Smooth muscle cell (in vitro differentiated cells): Measurements from ENCODE around the gene CHRNG. TPM values are rescaled to one million over a fixed set of nuclear protein-coding genes. Genes with fewer than 3 reads are reported as not detected.

ENCODE experiments used
- DNase-seq: peaks from one replicate; lab custom pipeline; 2025; ENCODE audit not compliant: unreplicated experiment; lab: John Stamatoyannopoulos, UW
- H2AFZ ChIP-seq: fragments of 200-600 bp; sonication (generic); 2 replicates; pipeline ENCODE4 v1.6.0; 2016; ENCODE audit warnings: antibody characterized with exemption, low read depth, mild to moderate bottlenecking
- H3F3A ChIP-seq: fragments of 200-600 bp; sonication (generic); 2 replicates; pipeline ENCODE4 v1.6.0; 2017; ENCODE audit warnings: antibody characterized with exemption, low read depth
- H3K27ac ChIP-seq: fragments of 200-600 bp; sonication (generic); 2 replicates; pipeline ENCODE4 v1.5.1; 2016; ENCODE audit warnings: low read depth, mild to moderate bottlenecking
- H3K27me3 ChIP-seq: fragments of 200-600 bp; sonication (generic); 2 replicates; pipeline ENCODE4 v1.6.1; 2016; ENCODE audit warnings: low read depth, mild to moderate bottlenecking
- H3K36me3 ChIP-seq: fragments of 200-600 bp; sonication (generic); 2 replicates; pipeline ENCODE4 v1.5.1; 2016; ENCODE audit warnings: low read depth
- H3K4me1 ChIP-seq: fragments of 200-600 bp; sonication (generic); 2 replicates; pipeline ENCODE4 v1.5.1; 2016; ENCODE audit warnings: low read depth
- H3K4me2 ChIP-seq: fragments of 200-600 bp; sonication (generic); 2 replicates; pipeline ENCODE4 v1.6.0; 2016; ENCODE audit warnings: mild to moderate bottlenecking
- H3K4me3 ChIP-seq: fragments of 200-600 bp; sonication (generic); 2 replicates; pipeline ENCODE4 v1.5.1; 2016; ENCODE audit warnings: mild to moderate bottlenecking
- H3K79me2 ChIP-seq: fragments of 200-600 bp; sonication (generic); 2 replicates; pipeline ENCODE4 v1.6.0; 2016; ENCODE audit warnings: low read depth, mild to moderate bottlenecking
- H3K9ac ChIP-seq: fragments of 200-600 bp; sonication (generic); 2 replicates; pipeline ENCODE4 v1.6.0; 2016; ENCODE audit warnings: low read depth
- H3K9me3 ChIP-seq: fragments of 200-600 bp; sonication (generic); replicated peaks from 2 replicates; pipeline ENCODE4 v1.5.1; 2016; ENCODE audit warnings: low read depth
- H4K20me1 ChIP-seq: fragments of 200-600 bp; sonication (generic); 2 replicates; pipeline ENCODE4 v1.6.0; 2016; ENCODE audit warnings: low read depth
- CTCF ChIP-seq: fragments of 200-600 bp; sonication (generic); IDR thresholded peaks from 2 replicates; pipeline ENCODE4 v1.5.1; 2017; ENCODE audit warnings: borderline replicate concordance, mild to moderate bottlenecking, antibody characterized with exemption; ENCODE audit not compliant: insufficient read depth, poor library complexity, severe bottlenecking
- WGBS: methylation state at CpG from one replicate; pipeline ENCODE4 v1.1.7; 2016; ENCODE audit warnings: low lambda C conversion rate; 5-methylcytosine and 5-hydroxymethylcytosine counted together
- polyA plus RNA-seq: library from polyadenylated mRNA; unstranded; fragments of >200 nt; fragmentation: Nextera tagmentation; extraction: Ambion mirVana; gene quantifications from 2 replicates; pipeline ENCODE4 v1.2.1, GENCODE V29; 2016
- total RNA-seq: library from RNA; depleted of rRNA; stranded (reverse); fragments of >200 nt; gene quantifications from 2 replicates; pipeline ENCODE4 v1.2.3, GENCODE V29; 2014

The CHRNG gene
- total and polyA plus RNA-seq, 2 experiments from 2014 or later = not detected

GRCh38 chr2:232494542-232494941 lies 45.0 kb upstream of the CHRNG start:
- no peak overlapping the region for H3K9ac ChIP-seq
- H3K9me3 ChIP-seq = no peaks in the 10 kb centered on the region
- DNase-seq = no peak
- H3F3A ChIP-seq = no peaks in the 10 kb centered on the region
- H3K27me3 ChIP-seq = peaks cover 7% of the 10 kb centered on the region
- no peaks in the 10 kb centered on the region for H3K79me2 ChIP-seq
- no peak overlapping the region for H3K4me3 ChIP-seq
- H4K20me1 ChIP-seq = no peaks in the 10 kb centered on the region
- H3K4me2 ChIP-seq = no peak overlapping the region
- no peaks in the 10 kb centered on the region for H3K36me3 ChIP-seq
- no peak overlapping the region for H2AFZ ChIP-seq
- no peaks in the 10 kb centered on the region for H3K4me1 ChIP-seq
- WGBS = 93% methylated on average over 5 of the region's 5 CpGs
- no peak for TF ChIP-seq CTCF
- no peak overlapping the region for H3K27ac ChIP-seq

GRCh38 chr2:232495292-232495691 lies 44.2 kb upstream of the CHRNG start:
- Histone ChIP-seq H2AFZ (no peak overlapping the region), H3K9ac (no peak overlapping the region), H3K79me2 (no peaks in the 10 kb centered on the region), H3K36me3 (no peaks in the 10 kb centered on the region), H3K4me1 (no peaks in the 10 kb centered on the region), H3K27ac (no peak overlapping the region), H3K27me3 (peaks cover 4% of the 10 kb centered on the region), H4K20me1 (no peaks in the 10 kb centered on the region), H3K9me3 (no peaks in the 10 kb centered on the region), H3K4me3 (no peak overlapping the region), H3F3A (no peaks in the 10 kb centered on the region), H3K4me2 (no peak overlapping the region)
- TF ChIP-seq CTCF = no peak
- DNase-seq = no peak
- WGBS = 93% methylated on average over 7 of the region's 7 CpGs

GRCh38 chr2:232496501-232497270 lies 42.8 kb upstream of the CHRNG start:
- Histone ChIP-seq H2AFZ (no peak overlapping the region), H3K79me2 (no peaks in the 10 kb centered on the region), H4K20me1 (no peaks in the 10 kb centered on the region), H3K4me2 (no peak overlapping the region), H3K9me3 (no peaks in the 10 kb centered on the region), H3K4me1 (peaks cover under 1% of the 10 kb centered on the region), H3K36me3 (no peaks in the 10 kb centered on the region), H3K27ac (no peak overlapping the region), H3F3A (no peaks in the 10 kb centered on the region), H3K27me3 (peaks cover 10% of the 10 kb centered on the region), H3K4me3 (no peak overlapping the region), H3K9ac (no peak overlapping the region)
- no peak for TF ChIP-seq CTCF
- DNase-seq = no peak
- 85% methylated on average over 17 of the region's 20 CpGs for WGBS

GRCh38 chr2:232497348-232497747 lies 42.1 kb upstream of the CHRNG start:
- H3F3A ChIP-seq = no peaks in the 10 kb centered on the region
- H3K4me3 ChIP-seq = no peak overlapping the region
- peaks cover 4% of the 10 kb centered on the region for H3K4me1 ChIP-seq
- H3K27ac ChIP-seq = no peak overlapping the region
- H2AFZ ChIP-seq = no peak overlapping the region
- no peak overlapping the region for H3K4me2 ChIP-seq
- no peaks in the 10 kb centered on the region for H3K9me3 ChIP-seq
- peaks cover 11% of the 10 kb centered on the region for H3K27me3 ChIP-seq
- 74% methylated on average over 13 of the region's 13 CpGs for WGBS
- H3K36me3 ChIP-seq = no peaks in the 10 kb centered on the region
- no peak overlapping the region for H3K9ac ChIP-seq
- no peaks in the 10 kb centered on the region for H4K20me1 ChIP-seq
- no peak for DNase-seq
- H3K79me2 ChIP-seq = no peaks in the 10 kb centered on the region
- TF ChIP-seq CTCF = no peak
